ENCODE data around the gene ECHDC1. TPM values are rescaled to one million over a fixed set of nuclear protein-coding genes. Genes with fewer than 3 reads are reported as not detected.
"Not testable (repeated sequence)": the region's sequence is repeated elsewhere in the genome, so short reads cannot be mapped to it uniquely, and the experiment has no call there.

The ECHDC1 gene
- 20.6 and 24.4 TPM in 2 replicates for total RNA-seq (2014; rRNA removed; shearing (Covaris generic))

GRCh38 chr6:127342946-127343808, at the start of gene ECHDC1:
Gene ECHDC1, minus strand, starts transcription at chr6:127343609. Its CDS starts 12,581 bp downstream, at chr6:127331028.
- peak; percentile 64 for DNase-seq (ENCODE audit: low spot score)

DNA sequence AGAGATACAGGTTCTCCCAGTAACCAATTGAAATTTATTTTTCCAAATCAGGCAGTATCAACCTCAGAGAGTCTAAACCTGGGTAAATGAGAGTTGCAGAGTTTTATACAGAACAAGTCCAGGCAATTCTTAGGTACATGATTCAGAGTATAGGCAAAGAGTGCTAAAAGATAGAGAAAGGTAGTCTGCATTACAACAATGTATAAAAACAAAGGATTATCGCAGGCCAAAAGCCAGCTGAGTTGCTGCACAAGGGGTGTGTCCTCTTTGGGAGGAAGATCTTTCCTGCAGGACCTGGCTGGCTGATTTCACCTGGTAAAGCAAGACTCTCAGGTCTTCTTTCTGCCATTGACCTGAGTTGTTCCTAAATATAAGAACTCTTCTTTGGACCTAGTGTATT, 48.9 kb upstream of the ECHDC1 start:
- DNase-seq (ENCODE audit: low spot score) = no peak

DNA sequence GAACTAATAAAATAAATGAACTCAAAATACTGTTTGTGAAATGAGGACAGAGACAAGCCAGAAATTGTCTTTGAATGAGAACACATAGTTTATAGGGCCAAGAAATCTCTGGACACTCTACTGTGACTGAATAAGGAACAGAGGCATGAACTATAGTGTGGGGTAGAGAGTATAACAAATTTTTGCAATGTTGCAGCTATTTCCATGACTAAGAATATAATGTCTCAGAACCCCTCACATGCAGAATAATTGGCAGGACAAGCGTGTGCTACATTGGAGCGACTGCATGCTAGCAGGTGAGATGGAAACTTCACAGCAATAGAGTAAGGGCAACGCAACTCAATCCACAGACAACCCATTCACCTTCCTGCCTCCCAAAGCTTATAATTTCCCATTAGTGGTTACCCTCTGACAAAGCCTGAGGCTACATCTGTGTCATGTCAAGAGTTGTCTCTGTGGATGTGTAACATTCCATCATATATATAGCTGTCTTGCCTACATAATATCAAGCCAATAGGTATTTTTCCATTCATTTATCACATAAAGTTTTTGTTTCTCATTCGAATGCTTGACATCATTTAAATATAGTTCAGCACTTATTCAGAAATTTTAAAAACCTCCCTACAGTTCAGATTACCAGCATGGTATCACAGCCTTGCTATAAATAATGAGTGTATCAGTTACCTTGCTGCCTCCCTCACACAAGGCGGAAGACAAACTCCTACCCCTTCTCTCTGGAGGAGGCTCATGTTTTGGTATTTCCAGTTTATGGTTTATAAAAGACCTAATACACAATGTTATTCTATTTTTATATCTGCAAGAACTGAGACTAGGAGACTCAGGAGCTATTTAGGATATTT, 47.9 kb upstream of the ECHDC1 start:
- DNase-seq (ENCODE audit: low spot score) = no peak

DNA sequence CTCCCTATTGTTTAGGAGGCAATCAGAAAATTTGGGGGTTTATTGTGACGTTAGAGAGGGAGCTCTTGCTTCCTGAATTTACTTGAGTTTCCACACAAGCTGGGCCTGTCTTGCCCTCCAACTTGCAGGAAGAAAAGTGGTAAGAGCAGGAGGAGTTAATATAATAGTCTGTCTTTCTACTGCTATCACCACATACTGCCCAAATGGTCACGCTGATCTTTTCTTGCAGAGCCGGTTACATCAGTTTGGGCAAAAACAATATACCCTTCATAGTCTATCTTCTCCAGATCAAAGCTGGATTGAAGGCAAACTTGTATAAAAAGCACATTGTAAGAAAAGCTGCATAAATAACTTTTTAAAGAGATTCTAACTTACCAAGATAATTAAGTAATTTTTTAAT, 46.3 kb upstream of the ECHDC1 start:
- no peak for DNase-seq (ENCODE audit: low spot score)

DNA sequence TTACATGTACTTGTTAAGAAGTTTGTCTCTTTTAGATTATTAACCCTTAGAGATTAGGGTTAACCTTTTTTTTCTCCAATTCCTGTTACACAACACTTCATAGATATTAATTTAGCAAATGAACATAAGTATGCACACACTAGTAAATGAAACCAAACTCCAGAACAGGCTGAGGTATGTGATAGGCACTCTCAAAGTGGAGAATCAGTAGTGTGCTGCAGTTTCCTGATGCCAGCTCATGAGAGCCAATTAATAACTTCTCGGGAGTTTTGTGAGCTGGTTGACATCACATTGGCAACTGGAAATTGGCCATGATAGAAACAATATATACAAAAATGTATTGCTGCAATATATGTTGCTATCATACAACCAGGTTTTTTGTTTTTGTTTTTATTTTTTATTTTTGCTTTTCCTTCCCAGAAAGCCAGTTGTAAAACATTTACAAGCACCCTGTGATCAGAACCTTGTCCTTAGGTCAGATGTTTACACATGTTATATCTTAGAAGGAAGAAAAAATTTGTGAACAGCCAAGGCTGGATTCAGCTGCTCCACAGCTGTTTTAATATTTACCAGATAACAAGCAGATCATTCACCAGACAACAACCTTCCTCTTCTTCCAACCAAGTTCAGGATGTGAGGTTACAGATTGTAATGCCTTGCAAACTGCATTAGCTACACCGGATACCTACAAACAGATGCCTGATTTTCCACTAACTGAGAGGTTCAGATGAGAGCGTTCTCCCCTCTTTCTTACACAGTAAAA, 42.4 kb upstream of the ECHDC1 start:
- DNase-seq (ENCODE audit: low spot score) = no peak

DNA sequence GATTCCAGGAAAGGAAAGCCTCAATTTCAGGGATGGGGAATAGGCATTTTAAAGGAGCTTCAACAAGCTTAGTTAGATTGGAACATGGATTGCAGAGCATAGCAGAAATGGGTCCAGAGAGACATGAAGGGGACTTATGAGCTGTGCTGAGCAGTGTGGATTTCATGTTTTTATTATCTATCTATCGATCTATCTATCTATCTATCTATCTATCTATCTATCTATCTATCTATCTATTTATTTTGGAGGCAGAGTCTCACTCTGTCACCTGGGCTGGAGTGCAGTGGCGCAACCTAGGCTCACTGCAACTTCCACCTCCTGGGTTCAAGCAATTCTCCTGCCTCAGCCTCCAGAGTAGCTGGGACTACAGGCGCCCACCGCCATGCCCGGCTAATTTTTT, 41.4 kb upstream of the ECHDC1 start:
- DNase-seq (ENCODE audit: low spot score) = not testable (repeated sequence)

DNA sequence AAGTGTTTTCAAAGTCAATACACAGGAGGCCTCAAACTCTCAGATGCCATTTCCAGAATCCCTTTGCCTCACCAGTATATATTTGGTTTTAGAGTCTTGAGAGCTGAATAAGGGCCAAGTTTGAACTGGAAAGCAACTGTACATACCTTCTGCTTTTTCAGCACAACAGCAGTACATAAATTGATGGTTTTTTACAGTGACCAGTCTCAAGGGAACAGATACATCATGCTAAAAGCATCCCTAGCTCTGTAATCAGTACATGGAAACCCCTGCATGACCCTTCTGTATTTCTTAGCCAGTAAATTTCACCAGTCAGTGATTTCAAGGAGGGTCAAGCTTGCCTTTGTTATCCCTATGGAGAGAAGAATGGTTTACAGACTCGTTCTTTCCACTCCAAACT, 40.6 kb upstream of the ECHDC1 start:
- no peak for DNase-seq (ENCODE audit: low spot score)

DNA sequence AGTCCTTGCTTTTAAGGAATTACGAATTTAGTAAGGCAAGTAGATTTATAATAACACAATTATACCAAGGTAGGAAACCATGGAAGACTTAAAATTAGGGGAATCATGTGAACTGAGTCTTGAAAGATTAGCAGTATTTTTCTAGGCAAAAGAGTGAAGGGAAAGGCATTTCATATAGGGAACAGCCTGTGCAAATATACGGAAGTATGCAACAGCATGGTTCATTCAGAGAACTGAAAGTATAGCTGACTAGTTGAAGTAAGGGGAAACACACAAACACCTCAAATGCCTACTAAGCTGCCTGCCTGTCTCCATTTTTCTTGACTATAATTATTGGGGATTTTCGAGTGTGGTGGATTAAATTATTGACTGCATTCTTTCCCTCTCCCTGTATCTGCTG, 39.0 kb upstream of the ECHDC1 start:
- DNase-seq (ENCODE audit: low spot score) = no peak

DNA sequence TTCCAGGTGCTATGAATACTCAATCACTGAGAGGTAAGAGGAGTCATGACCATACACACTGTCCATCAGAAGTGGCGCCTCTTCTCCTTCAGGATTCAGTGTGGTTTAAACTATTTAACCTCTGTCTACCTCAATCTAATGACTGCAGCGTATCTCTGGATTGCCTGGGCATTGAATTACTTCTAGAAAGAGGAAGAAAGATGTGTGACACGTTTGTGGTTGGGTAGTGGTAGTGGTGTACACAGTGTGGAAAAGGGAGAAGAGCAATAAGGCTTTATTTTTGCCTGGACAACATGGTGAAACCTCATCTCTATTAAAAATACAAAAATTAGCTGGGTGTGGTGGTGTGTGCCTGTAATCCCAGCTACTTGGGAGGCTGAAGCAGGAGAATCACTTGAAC, 38.0 kb upstream of the ECHDC1 start:
- DNase-seq (ENCODE audit: low spot score) = no peak

GRCh38 chr6:127376685-127377084, 33.3 kb upstream of the ECHDC1 start:
- DNase-seq (ENCODE audit: low spot score) = no peak

DNA sequence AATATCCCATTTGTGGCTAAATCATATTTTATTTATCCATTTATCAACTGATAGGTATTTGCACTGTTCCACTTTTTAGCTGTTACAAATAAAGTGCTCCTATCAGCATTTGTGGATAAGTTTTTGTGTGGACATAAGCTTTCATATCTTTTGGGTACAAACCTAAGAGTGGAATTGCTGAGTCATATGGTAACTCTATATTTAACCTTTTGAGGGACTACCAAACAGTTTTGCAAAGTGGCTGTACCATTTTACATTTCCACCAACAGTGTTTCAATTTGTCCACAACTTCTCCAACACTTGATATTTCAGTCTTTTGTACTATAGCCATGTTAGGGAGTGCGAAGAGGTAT, 23.6 kb upstream of the ECHDC1 start:
- DNase-seq (ENCODE audit: low spot score) = no peak

- peak; percentile 50 for DNase-seq (ENCODE audit: low spot score)
These were observed 23.0 kb upstream of the ECHDC1 start for GRCh38 chr6:127366282-127367022.

- no peak for DNase-seq (ENCODE audit: low spot score)
These were observed 22.5 kb upstream of the ECHDC1 start for GRCh38 chr6:127365874-127366273.

- no peak for DNase-seq (ENCODE audit: low spot score)
These were observed 9.1 kb upstream of the ECHDC1 start for GRCh38 chr6:127352524-127352923.

GRCh38 chr6:127349980-127350379, 6.6 kb upstream of the ECHDC1 start:
- DNase-seq (ENCODE audit: low spot score) = no peak

DNA sequence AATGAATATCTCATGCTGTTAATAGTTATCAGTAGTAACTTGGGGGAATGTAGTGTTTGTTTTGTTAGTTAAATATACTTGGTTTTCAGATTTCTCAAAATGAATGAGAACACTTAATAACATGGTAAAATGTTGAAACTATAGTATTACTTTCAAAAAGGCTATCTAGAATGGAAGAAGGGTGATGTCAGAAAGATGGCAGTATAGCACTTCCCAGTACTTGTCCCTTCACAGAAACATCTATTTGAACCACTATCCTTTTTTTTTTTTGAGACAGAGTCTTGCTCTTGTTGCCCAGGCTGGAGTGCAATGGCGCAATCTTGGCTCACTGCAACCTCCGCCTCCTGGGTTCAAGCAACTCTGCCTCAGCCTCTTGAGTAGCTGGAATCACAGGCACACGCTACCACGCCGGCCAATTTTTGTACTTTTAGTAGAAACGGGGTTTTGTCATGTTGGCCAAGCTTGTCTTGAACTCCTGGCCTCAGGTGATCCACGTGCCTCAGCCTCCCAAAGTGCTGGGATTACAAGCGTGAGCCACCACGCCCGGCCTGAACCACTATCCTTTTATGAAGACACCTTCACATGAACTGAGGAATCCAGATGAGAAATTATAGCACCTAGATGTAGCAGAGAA, 4.7 kb upstream of the ECHDC1 start:
- DNase-seq (ENCODE audit: low spot score) = no peak

DNA sequence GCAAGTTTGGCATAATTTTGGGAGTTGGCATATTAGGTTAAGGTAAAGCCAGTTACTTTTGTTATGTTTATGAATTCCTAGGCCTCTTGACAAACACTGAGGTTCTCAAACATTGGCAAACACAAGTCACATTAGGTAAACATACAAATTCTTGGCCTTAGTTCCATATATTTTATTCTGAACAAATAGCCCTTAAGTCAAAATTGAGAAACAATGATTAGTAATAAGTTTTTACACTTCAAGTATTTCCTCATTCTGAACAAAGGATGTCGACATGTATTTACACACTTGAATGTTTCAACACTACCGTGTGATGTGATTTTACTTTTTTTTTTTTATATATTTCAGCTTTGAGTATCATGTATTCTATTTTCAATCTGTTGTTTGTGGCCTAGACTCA, 3.8 kb upstream of the ECHDC1 start:
- no peak for DNase-seq (ENCODE audit: low spot score)

DNA sequence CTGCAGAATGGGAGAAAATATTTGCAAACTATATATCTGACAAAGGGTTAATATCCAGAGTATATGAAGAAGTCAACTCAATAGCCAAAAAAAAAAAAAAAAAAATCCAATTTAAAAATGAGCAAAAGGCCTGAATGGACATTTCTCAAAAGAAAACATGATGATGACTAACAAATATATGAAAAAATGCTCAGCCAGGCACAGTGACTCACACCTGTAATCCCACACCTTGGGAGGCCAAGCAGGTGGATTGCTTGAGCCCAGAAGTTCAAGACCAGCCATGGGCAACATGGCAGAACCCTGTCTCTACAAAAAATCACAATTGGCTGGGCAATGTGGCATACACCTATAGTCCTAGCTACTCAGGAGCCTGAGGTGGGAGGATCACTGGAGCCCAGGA, 2.1 kb upstream of the ECHDC1 start:
- no peak for DNase-seq (ENCODE audit: low spot score)

DNA sequence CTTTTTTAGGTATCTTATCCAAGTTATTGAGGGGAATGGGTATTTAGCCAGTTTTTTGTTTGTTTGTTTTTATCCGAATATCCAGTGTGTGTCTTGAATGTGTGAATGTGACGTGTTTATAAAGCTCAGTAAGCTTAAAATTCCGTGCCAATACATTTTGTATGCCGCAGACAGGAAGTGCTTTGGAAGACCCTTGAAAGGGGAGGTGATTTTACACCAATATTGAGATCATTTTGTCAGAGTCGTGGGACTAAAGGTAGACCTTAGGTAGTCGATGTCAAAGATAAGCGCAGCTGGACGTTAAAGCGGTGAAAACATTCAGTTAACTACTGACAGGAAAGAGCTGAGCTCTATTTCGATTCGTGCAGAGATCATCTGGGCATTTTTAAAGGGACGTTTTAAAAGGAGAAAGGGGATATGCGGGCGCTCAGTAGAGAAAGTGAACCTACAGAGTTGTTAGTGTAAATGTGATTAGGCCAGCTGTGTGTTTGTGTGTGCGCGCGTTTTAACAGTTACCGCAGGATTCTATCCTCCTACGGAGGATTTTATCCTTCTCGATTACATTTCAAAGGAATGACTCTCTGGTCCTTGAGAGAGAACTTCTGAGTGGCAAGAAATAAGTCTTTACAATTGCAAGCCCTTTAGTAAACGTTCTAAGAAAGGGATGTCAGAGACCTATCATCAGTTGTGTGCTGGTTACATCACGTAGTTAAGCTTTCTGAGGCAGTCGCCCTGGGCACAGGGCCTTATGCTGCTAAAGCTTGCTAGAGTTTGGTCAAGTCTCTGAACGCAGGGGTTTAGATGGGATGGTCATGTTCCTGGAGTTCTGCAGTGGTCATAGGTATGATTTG, 625 bp upstream of the ECHDC1 start:
- peak; percentile 52 for DNase-seq (ENCODE audit: low spot score)
